Measurements from ENCODE around the gene SYNGR1. TPM values are rescaled to one million over a fixed set of nuclear protein-coding genes. Genes with fewer than 3 reads are reported as not detected.

Gene SYNGR1
- total RNA-seq, 4 donors from 2014 or later = 25.5 to 51.3 (median 38.9) TPM

DNA sequence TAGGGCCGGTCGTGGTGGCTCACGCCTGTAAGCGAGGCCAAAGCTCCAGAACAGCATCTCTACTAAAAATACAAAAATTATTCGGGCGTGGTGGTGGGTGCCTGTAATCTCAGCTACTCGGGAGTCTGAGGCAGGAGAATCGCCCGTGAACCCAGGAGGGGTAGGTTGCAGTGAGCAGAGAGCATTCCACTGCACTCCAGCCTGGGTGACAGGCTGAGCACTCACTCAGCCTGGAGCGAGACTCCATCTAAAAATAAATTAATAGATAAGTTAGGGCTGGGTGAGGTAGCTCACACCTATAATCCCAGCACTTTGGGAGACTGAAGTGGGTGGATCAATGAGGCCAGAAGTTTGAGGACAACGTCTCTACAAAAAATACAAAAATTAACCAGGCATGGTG lies 39.6 kb downstream of the SYNGR1 start:
- no peak overlapping the region for H3K4me3 ChIP-seq (ENCODE audit: low read depth, poor library complexity, severe bottlenecking)
- intact Hi-C loops (cut with DNase I; ENCODE audit: low total_unique reads) = no loop called here
- 77 to 82% methylated on average over 11 of the region's 11 CpGs for WGBS, 2 donors
- TF ChIP-seq, protein P1, sequence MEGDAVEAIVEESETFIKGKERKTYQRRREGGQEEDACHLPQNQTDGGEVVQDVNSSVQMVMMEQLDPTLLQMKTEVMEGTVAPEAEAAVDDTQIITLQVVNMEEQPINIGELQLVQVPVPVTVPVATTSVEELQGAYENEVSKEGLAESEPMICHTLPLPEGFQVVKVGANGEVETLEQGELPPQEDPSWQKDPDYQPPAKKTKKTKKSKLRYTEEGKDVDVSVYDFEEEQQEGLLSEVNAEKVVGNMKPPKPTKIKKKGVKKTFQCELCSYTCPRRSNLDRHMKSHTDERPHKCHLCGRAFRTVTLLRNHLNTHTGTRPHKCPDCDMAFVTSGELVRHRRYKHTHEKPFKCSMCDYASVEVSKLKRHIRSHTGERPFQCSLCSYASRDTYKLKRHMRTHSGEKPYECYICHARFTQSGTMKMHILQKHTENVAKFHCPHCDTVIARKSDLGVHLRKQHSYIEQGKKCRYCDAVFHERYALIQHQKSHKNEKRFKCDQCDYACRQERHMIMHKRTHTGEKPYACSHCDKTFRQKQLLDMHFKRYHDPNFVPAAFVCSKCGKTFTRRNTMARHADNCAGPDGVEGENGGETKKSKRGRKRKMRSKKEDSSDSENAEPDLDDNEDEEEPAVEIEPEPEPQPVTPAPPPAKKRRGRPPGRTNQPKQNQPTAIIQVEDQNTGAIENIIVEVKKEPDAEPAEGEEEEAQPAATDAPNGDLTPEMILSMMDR (IDR thresholded peaks at IDR 0.05) = no peak
- no peak for TF ChIP-seq POLR2A (IDR thresholded peaks at IDR 0.05)
- no peak for DNase-seq (ENCODE audit: low spot score in 2 of 2)

GRCh38 chr22:39392341-39392948 lies 42.7 kb downstream of the SYNGR1 start:
- intact Hi-C loops (cut with DNase I; ENCODE audit: low total_unique reads) = no loop called here

GRCh38 chr22:39395936-39396796 lies 46.4 kb downstream of the SYNGR1 start:
- no peak for TF ChIP-seq POLR2A (IDR thresholded peaks at IDR 0.05)
- TF ChIP-seq, protein P1 (IDR thresholded peaks at IDR 0.05) = no peak
- H3K4me3 ChIP-seq (ENCODE audit: low read depth, poor library complexity, severe bottlenecking) = no peak overlapping the region
- WGBS, 2 donors = 85 to 86% methylated on average over 11 of the region's 11 CpGs
- intact Hi-C loops (cut with DNase I; ENCODE audit: low total_unique reads) = no loop called here
- no peak for DNase-seq (ENCODE audit: low spot score in 2 of 2)

More at GRCh38 chr22:39392341-39392948, 42.7 kb downstream of the SYNGR1 start:
- TF ChIP-seq, protein P1 (IDR thresholded peaks at IDR 0.05) = no peak
- no peak for TF ChIP-seq POLR2A (IDR thresholded peaks at IDR 0.05)
- DNase-seq (ENCODE audit: low spot score in 2 of 2) = no peak
- no peak overlapping the region for H3K4me3 ChIP-seq (ENCODE audit: low read depth, poor library complexity, severe bottlenecking)
- 67 to 74% methylated on average over 9 of the region's 9 CpGs for WGBS, 2 donors

- WGBS, 2 donors = 80 to 81% methylated on average over 3 of the region's 3 CpGs
- no peak for DNase-seq (ENCODE audit: low spot score in 2 of 2)
- no peak overlapping the region for H3K4me3 ChIP-seq (ENCODE audit: low read depth, poor library complexity, severe bottlenecking)
- TF ChIP-seq POLR2A (IDR thresholded peaks at IDR 0.05) = no peak
- TF ChIP-seq, protein P1 (IDR thresholded peaks at IDR 0.05) = no peak
- intact Hi-C loops (cut with DNase I; ENCODE audit: low total_unique reads) = no loop called here
Measured at GRCh38 chr22:39396797-39397195, 47.0 kb downstream of the SYNGR1 start.

DNA sequence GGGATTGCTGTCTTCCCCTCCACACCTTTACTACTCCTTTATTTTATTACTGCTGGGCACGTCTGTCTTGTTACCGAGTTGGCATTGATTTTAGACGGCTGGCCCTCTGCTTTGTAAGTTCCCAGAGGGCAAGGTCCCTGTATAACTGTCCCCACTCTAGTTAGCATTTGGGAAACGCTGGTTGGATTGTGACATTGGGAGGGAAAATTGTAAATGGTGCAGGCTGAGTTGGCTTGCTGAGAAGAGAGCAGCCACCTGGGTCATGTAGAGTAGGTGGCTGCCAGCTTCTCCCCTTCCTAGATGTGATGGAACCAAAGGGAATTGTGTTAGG lies 51.5 kb downstream of the SYNGR1 start:
- no peak overlapping the region for H3K4me3 ChIP-seq (ENCODE audit: low read depth, poor library complexity, severe bottlenecking)

More for the DNA sequence above, 51.5 kb downstream of the SYNGR1 start:
- no peak for TF ChIP-seq POLR2A (IDR thresholded peaks at IDR 0.05)
- TF ChIP-seq, protein P1 (IDR thresholded peaks at IDR 0.05) = no peak
- WGBS, 2 donors = 76 to 90% methylated on average over 4 of the region's 4 CpGs
- DNase-seq (ENCODE audit: low spot score in 2 of 2) = no peak
- intact Hi-C loops (cut with DNase I; ENCODE audit: low total_unique reads) = loop anchor here (10.0 kb wide), 1 partner anchor 124 kb away; the partner anchor contains the start of gene ATF4
